Colonic mucosa (tissue), 4 donors: Measurements from ENCODE around the gene CAMTA1. TPM values are rescaled to one million over a fixed set of nuclear protein-coding genes. Genes with fewer than 3 reads are reported as not detected.

ENCODE experiments used
- DNase-seq: peaks from one replicate; pipeline ENCODE4 v3.0.0-alpha.2; 2020
- H3K27ac ChIP-seq: fragments of 200-600 bp; one replicate; pipeline ENCODE4 v1.8.0; 2021
- H3K27me3 ChIP-seq: fragments of 200-600 bp; one replicate; pipeline ENCODE4 v1.8.0; 2021
- H3K36me3 ChIP-seq: fragments of 200-600 bp; one replicate; pipeline ENCODE4 v1.8.0; 2021
- H3K4me1 ChIP-seq: fragments of 200-600 bp; one replicate; pipeline ENCODE4 v1.8.0; 2021; ENCODE audit warnings: mild to moderate bottlenecking
- H3K4me3 ChIP-seq: fragments of 200-600 bp; one replicate; pipeline ENCODE4 v1.8.0; 2021
- H3K9ac ChIP-seq, 2 donors: one replicate each; pipeline ENCODE4 v1.7.0; 2013; ENCODE audit warnings: control low read depth in 2 of 2, low read depth in 2 of 2, low read length in 2 of 2
- H3K9me3 ChIP-seq: fragments of 200-600 bp; one replicate; pipeline ENCODE4 v1.8.0; 2021
- intact Hi-C: fragments of 100-400 bp; cut with DNase I; formaldehyde crosslinking; loops from one replicate; pipeline ENCODE4 v1.14.1; 2022
- total RNA-seq, 2 donors: library from RNA; stranded (reverse); fragmentation: NEBNext Ultra II Directional in 1 of 2; extraction: Animal tissue kit (Norgen Biotek cat#: 25700) in 1 of 2; gene quantifications; one replicate each; pipeline ENCODE4 v1.2.1, GENCODE V29; 2021
- TF ChIP-seq, protein P1 (sequence below): fragments of 200-600 bp; IDR thresholded peaks from one replicate; pipeline ENCODE4 v1.8.0; 2022; ENCODE audit warnings: antibody characterized with exemption, mild to moderate bottlenecking
- donor health status: healthy.
- donor health status: DM: no; HTN: no; CAD: no.
- donor health status: DM: no; HTN: no; CAD: no.

Gene CAMTA1
- total RNA-seq, 2 donors from 2014 or later = 76.8 to 92.8 TPM

DNA sequence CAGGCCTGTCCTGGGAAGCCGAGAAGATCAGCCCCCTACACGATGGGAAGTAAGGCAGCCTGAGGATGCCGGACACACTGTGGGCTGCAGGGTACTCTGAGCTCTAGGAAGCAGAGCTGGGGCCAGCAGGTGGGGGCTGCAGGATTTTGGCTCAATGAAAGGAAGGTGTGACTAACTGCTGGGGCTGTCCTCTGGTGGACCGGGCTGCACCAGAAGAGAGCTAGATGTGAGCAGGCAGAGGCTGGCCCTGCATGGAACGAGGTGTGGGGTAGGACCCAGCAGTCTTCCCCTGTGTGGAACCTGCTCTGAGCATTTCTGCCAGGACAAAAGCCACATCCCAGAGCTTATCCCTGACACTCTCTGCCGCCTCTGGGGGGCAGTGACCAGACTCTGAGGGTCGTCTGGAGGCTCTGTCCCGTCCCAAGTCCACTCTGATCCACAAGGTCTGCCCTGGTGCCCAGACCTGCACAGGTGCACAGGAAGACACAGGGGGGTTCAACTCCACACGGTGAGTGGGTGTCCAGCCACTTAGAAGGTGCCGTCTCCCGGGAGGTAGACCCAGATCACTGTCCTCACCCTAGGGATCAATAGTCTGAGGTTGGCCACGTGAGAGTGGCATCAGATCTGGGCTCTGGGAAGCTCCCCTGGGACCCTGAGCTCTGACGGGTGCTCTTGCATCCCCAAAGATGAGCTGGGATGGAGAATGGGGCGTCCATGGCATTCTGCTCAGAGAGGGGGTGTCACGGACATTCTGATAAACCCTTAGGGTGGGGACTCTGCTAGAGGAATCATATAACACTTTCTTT, 798.2 kb downstream of the CAMTA1 start:
- no peak overlapping the region for H3K27ac ChIP-seq
- no peak for DNase-seq
- intact Hi-C loops = no loop called here

DNA sequence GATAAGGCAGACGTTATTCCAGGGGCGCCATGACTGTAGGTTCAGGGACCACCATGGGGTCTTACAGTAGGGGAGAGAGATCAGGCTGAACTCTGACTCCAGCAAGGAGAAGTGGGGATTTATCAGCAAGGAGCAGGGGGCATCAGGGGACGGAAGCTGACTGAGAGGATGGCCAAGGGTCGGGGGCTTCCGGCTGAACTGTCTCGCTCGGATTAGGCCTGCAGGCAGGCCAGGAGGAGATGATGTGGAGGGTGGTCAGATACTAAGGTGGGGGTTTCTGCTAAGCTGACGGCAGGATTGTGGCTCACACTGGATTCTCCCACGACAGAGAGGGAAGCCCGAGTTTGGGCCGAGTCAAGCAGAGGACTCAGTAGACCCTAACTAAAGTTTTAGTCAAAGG, 798.9 kb downstream of the CAMTA1 start:
- H3K9ac ChIP-seq = no peak overlapping the region
- H3K9me3 ChIP-seq = no peaks in the 10 kb centered on the region
- H3K4me1 ChIP-seq = no peaks in the 10 kb centered on the region
- H3K27ac ChIP-seq = no peak overlapping the region
- intact Hi-C loops = no loop called here
- no peak for DNase-seq
- TF ChIP-seq, protein P1, sequence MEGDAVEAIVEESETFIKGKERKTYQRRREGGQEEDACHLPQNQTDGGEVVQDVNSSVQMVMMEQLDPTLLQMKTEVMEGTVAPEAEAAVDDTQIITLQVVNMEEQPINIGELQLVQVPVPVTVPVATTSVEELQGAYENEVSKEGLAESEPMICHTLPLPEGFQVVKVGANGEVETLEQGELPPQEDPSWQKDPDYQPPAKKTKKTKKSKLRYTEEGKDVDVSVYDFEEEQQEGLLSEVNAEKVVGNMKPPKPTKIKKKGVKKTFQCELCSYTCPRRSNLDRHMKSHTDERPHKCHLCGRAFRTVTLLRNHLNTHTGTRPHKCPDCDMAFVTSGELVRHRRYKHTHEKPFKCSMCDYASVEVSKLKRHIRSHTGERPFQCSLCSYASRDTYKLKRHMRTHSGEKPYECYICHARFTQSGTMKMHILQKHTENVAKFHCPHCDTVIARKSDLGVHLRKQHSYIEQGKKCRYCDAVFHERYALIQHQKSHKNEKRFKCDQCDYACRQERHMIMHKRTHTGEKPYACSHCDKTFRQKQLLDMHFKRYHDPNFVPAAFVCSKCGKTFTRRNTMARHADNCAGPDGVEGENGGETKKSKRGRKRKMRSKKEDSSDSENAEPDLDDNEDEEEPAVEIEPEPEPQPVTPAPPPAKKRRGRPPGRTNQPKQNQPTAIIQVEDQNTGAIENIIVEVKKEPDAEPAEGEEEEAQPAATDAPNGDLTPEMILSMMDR = no peak
- H3K4me3 ChIP-seq = no peak overlapping the region
- no peaks in the 10 kb centered on the region for H3K27me3 ChIP-seq
- H3K36me3 ChIP-seq = no peaks in the 10 kb centered on the region

More for the DNA sequence above, 798.2 kb downstream of the CAMTA1 start:
- Histone ChIP-seq H3K4me3 (no peak overlapping the region), H3K9ac (no peak overlapping the region), H3K27me3 (no peaks in the 10 kb centered on the region), H3K9me3 (no peaks in the 10 kb centered on the region), H3K36me3 (no peaks in the 10 kb centered on the region), H3K4me1 (no peaks in the 10 kb centered on the region)
- TF ChIP-seq, protein P1 = no peak

DNA sequence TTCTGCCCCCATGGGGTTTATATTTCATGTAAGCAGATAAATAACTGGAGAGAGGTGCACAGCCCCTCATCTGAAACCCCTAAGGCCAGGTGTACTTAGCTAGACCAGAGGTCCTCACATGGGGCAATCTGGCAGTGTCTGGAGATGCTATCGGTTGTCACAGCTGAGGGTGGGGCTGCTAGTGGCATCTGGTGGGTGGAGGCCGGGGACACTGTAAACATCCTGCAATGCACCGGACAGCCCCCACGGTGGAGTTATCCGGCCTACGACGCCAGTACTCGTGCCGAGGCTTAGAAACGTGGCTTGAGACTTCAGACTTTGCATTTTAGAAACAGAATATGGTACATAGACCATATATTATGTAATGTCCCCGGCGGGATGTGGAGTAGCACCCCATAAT, 799.4 kb downstream of the CAMTA1 start:
- Histone ChIP-seq H3K27me3 (no peaks in the 10 kb centered on the region), H3K9me3 (no peaks in the 10 kb centered on the region), H3K4me3 (no peak overlapping the region), H3K36me3 (no peaks in the 10 kb centered on the region), H3K27ac (no peak overlapping the region), H3K9ac (no peak overlapping the region), H3K4me1 (no peaks in the 10 kb centered on the region)
- TF ChIP-seq, protein P1 = no peak
- intact Hi-C loops = no loop called here
- DNase-seq = no peak

DNA sequence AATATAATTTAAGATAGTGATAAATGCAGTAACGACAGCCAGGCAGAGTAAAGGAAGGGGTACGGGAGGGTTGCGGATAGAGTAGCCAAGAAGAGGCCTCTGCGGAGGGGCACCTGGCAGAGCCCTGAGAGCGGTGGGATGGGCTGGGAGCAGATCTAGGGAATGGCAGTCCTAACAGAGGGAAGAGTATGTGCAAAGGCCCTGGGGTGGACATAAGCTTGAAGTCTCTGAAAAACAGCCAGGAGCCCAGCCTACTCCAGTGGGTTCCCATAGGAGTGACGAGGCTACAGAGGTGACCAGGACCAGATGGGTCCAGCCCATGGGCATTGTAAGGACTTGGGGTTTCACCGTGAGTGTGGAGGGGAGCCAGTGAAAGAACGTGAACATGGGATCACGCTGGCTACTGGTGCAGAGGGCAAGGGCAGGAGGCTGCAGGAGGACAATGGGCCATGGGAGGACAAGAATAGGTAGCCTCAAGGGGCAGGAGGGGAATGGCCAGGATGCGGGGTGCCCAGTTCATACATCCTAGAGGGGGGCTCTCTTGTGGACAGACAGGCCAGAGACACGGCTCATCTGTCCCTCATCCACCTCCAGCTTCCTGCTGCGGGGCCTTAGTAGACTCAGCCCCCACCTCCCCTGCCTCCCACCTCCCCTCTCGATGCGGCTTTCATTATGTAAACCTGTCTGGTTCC, 800.1 kb downstream of the CAMTA1 start:
- Histone ChIP-seq H3K4me3 (no peak overlapping the region), H3K27me3 (no peaks in the 10 kb centered on the region), H3K9ac (no peak overlapping the region), H3K4me1 (no peaks in the 10 kb centered on the region), H3K36me3 (no peaks in the 10 kb centered on the region), H3K9me3 (no peaks in the 10 kb centered on the region), H3K27ac (no peak overlapping the region)
- intact Hi-C loops = no loop called here
- no peak for DNase-seq
- TF ChIP-seq, protein P1 = no peak

DNA sequence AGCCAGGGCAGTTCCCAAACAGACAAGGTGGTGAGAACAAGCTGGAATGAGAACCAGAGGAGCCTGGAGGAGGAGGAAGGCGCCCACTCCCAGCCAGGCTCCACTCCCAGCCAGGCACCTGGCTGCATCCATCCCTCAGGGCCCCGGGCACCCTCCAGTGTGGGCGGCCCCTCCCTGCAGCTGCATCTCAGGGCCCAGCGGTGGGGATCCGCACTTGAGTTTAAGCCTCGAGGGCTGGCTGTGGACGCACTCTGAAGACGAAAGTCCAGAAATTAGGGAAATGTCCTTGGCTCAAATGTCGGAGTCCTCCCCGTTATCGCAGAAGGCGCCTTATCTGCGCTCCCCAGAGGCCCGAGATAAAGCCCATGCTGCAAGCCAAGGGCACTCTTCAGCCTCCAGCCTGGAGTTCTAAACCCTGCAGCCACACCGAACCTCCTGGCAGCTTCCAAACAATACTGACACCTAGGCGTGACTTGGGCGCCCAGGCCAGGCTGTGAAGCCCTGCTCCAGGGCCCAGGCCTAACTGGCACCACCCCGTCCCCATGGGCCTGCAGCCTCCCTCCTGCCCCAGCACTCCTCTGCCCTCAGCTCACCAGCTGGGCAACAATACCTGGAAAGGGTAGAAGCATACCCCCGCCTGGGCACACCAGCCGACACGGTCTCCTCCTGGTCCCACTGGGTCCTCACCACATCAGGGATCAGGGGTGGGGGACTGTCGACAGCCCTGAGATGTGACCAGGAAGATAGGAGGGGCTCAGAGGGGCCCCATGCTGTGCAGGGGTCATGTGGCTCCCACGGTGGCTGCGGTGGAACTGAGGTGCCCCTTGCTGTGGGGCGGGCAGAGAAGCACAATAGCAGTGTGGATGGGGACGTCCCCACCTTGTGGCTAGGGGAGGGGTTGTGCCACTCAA, 801.0 kb downstream of the CAMTA1 start:
- no peaks in the 10 kb centered on the region for H3K9me3 ChIP-seq
- intact Hi-C loops = no loop called here

More for the DNA sequence above, 801.0 kb downstream of the CAMTA1 start:
- H3K36me3 ChIP-seq = no peaks in the 10 kb centered on the region
- H3K27me3 ChIP-seq = no peaks in the 10 kb centered on the region
- H3K4me1 ChIP-seq = no peaks in the 10 kb centered on the region
- no peak for DNase-seq
- H3K4me3 ChIP-seq = no peak overlapping the region
- H3K9ac ChIP-seq = no peak overlapping the region
- no peak overlapping the region for H3K27ac ChIP-seq
- TF ChIP-seq, protein P1 = no peak
